GM18520 (cell line): Measurements from ENCODE around the gene PPP1R27.

Source experiments
- ATAC-seq: cut with Tn5 transposase; IDR thresholded peaks from one replicate; pipeline ENCODE4 v1.9.1; 2021; ENCODE audit not compliant: unreplicated experiment

PPP1R27 gene

DNA sequence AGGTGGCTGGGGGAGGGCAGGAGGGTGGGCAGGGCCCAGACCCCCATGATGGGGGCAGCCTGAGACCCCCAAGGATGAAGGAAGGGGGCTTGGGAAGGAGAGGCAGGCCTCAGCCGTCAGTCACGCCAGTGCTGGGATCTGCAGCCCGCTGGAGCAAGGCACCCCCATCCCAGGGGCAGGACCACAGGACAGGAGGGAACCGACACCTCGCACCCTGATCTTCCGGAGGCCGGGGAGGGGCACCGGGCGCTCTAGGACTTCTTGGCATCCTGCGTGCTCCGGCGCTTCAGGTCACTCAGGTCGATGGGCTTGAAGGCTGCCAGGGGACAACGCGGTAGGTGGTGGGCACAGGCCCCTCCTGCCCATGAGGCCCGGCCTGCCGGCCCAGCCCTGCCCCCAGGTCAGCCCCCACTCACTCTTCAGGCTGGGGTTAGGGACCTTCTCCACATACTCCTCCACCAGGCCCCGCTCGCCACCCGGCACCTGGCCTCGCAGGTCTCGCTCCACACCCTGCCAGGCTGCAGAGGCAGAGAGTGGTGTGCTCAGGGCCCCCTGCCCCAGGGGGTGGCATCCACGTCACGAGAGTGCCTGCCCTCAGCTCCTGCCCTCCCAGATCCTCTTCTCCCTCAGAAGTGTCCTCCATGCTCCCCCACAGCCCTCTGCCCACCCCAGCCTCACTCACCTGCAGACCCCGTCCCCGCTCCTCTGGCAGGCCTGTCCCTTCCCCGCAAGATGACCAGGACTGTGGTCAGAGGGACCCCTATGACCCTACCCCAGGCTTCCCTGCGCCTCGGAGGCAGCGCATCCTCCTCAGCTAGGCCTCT, 11.6 kb downstream of the PPP1R27 start:
- ATAC-seq: no peak

DNA sequence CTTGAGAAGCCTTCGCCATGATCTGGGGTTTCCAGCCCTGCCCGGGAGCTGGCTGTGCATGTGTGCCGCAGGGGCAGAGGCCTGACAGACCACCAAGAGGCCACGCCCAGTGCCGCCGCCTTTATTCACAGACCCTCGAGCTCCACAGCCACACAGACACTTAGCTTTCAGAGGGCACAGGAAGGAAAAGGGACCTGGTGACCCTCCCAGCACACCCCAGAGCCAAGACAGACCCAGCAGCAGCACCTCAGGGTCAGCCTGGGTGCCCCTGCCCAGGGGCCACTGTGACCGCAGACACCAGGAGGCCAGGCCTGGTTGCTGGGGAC, 12.6 kb downstream of the PPP1R27 start:
- no peak for ATAC-seq

DNA sequence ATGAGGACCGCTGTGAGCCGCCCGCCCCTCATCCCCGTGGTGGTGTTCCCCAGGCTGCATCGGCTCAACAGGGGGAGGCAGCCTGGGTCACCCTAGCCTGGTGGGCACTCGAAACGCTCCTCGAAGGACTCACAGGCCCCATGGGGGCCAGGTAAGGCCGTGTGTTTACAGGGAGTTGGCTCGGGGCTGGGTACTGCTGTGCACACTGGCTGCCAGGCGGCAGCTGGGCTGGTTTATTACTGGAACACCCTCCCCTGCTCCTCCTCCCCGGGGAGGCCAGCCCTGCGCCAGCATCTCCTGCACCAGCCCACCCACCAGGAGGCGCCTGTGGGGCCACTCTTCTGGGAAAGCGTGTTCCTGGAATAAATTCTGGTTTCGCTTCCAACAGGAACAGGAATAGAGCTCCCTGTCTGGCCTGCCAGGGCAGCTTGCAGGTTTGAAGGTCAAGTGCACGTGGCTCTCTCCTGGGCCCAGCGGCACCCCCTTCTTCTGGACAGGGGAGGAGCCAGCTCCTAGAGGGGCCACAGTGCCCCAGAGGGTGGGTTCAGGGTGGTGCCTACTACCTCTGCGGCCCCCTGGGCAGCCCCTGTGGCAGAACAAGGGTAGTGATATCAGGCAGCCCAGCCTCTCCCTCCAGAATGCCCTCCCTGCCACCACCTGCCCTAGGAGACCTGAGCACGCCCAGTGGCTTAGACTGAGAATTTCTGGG, 13.1 kb downstream of the PPP1R27 start:
- no peak for ATAC-seq

DNA sequence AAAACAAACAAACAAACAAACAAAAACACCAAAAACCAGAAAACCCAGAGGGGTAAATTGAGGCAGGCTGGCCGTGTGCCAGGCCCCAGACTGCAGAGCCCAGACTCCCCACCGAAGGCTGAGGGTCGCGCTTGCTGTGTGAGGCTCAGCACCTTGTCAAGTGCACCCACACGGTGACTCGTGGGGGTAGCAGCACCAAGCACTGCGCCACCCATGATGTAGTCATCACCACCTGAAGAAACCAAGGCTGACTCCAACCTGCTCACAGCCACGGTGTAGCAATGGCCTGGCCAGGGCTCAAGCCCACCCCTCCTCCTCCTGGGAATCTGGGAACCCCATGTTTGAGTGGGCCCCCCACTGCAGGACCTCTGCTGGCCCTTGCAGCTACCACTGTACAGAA, 13.7 kb downstream of the PPP1R27 start:
- no peak for ATAC-seq

DNA sequence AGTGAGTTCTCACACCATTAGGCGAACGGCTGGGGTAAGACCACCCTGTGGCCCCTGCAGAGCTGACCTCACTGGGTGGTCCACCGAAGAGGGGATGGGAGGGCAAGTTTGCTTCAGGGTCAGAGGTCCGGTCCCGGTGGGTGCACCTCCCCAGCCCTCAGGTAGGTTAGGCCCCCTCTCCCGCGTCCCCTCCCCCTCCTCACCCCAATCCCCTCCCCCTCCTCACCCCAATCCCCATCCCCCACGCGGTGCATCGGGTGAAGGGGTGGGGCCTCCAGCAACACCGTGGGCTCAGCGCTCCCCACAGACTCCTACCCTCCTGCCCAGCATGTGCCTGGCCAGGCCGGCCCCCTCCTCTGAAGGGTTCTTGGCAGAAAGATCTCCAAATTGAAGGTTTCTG, 15.1 kb downstream of the PPP1R27 start:
- ATAC-seq: no peak

DNA sequence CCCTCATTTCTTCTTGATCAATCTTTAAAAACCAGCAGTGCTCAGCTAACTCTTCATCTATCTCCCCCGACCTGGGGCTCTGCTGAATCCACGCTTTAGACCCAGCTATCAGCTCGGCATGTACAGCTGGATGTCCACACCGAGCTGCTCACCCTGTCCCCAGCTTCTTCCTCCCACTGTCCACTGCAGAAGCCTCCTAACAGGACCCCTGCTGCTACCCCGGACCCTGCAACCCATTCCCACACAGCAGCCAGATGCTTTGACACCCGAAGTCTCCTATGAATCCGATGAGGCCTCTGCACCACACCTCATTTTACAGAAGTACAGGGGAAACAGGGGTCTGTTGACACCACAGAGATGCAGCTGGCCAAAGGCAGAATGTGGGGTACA, 17.1 kb downstream of the PPP1R27 start:
- no peak for ATAC-seq

DNA sequence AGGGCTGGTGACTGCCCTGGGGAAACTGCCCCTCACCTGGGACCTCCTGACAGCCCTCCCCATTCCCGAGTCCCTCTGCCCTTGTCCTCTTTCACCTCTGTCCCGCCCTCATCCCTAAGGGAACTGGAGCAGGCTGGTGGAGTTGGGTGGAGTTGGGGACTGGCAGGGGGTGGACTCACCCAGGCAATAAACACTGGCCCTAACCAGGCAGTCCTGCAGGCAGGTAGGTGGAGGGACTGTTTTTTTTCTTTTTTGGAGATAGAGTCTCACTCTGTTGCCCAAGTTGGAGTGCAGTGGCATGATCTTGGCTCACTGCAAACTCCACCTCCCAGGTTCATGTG, 19.2 kb downstream of the PPP1R27 start:
- no peak for ATAC-seq

DNA sequence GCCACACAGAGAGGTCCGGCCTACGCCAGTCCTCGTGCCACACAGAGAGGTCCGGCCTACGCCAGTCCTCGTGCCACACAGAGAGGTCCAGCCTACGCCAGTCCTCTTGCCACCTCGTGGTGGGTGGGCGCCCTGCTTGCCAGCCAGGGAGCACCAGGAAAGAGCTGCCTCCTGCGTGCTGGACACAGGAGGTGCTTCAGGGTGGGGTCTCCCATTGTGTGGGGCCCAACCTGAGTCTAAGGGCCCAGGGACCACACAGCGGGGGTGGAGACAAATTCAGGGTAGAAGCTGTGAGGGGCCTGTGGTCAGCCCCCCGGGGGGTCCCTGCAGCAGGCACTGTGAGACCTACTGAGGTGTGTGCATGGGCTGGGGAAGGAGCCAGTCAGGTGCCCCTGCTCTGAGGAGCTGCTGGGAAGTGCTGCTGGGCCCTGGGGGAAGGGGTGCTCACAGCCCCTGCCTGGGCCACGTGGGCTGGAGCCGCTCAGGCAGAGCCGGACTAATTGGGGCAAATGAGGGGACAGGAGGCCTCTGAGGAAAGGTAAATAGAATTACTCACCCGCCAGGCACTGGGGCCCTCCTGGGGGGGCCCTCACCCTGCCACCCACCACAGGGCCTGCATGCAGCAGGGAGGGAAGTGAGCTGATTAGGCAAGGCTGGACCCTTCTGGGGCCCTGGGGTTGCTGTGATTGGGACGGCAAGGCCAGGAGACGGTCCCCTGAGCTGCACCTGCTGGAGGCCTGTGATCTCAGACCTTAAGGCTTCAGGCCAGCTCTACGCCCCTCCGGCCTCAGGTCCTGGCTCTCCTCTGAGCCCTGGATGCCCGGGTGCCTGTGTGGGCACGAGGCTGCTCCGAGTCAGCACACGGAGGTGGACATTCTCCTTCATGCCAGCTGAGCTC, 19.9 kb downstream of the PPP1R27 start:
- no peak for ATAC-seq

DNA sequence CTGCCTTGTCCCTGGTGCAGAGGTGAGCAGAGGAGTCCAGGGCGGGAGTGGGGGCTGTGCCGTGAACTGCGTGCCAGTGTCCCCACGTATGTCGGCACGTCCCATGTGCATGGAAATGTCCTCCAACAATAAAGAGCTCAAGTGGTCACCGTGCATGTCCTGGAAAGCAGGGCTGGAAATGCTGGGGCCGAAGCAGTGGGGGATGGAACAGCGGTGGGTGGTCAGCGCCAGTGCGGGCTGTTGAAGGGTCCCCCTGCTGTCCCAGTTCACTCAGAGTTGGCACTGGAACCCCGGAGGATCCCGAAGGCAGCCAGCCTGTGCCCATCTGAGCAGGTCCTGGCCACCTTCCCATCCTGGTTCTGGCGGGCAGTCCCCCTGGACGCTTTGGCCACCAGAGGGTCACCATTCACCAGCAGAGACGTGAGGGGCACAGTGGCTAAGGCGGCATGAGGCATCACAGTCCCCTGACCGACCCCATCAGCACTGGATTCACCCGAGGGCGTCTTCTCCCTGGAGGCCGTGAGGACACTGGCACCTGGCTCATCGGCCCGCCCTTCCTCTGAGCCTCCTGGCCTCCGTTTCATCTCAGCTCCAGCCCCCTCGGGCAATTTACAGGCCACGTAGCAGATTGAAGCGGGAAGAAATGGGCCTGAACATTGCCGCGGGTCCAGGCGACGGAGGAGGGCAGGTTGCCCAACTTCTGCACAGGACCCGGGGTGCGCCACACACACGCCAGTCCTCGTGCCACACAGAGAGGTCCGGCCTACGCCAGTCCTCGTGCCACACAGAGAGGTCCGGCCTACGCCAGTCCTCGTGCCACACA, 20.8 kb downstream of the PPP1R27 start:
- no peak for ATAC-seq

DNA sequence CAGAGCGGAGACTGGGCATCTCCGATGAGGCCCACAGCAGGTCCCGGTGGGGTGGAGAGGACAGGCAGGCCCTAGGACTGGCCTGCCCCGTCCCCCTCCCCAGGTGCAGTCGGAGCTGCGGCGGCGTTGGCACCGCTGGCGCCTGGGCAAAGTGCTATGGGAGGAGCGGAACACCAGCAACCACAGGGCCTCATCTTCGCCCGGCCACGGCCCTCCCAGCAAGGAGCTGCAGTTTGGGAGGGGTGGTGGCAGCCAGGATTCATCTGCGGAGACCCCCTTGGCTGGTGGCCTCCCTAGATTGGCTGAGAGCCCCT, 21.5 kb downstream of the PPP1R27 start:
- ATAC-seq: no peak

DNA sequence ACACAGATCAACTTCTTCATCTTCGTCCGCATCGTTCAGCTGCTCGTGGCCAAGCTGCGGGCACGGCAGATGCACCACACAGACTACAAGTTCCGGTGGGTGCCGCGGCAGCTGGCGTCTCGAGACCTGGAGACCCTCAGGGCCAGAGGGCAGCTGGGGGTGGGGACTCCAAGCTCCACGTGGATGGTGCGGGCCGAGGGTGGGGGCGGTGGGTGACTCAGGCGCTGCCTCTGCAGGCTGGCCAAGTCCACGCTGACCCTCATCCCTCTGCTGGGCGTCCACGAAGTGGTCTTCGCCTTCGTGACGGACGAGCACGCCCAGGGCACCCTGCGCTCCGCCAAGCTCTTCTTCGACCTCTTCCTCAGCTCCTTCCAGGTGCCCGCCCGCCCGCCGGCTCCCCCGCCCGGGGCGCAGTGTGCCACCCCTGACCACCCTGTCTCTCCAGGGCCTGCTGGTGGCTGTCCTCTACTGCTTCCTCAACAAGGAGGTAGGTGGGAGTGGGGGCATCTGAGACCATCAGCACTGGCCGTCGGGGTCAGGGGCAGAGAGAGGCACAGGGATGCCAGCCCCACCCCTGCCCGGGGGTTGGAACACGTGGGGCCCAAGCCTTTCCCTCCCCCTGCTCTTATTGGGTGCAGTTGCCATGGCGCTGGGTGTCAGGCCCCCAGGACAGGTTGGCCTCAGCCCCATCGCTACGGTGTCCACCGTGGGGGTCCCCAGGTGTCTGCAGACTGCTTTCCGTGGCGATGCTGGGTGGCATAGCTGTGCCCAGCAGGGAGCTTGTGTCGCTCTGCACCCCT, 22.1 kb downstream of the PPP1R27 start:
- no peak for ATAC-seq

DNA sequence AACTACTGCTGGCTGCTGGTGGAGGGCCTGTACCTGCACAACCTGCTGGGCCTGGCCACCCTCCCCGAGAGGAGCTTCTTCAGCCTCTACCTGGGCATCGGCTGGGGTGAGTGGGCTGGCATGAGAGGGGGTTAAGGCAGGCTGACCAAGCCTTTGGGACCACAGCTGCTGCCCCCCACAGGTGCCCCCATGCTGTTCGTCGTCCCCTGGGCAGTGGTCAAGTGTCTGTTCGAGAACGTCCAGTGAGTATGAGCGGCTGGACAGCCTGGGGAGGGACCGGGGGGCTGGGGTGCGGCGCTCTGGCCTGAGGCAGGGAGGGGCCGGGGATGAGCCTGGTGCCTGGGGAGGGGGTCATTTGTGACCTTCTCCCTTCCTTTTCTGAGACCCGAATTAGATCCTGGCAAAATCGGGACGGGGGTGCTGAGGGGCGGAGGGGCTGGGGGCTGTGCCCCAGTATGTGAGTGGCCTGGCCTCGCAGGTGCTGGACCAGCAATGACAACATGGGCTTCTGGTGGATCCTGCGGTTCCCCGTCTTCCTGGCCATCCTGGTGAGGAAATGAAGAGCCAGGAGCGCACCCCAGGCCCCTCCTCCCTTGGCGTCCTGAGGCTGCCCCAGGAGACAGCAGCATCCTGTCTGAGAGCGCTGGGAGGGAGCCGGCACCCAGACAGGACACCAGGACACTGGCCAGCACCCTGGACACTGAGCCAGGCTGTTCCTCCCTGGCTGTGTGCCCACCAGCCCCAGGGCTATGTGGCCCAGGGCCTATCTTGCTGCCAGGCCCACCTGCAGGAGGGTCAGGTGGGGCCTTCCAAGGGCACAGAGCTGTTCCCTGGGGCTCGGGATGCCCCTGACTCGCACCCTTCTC, 22.9 kb downstream of the PPP1R27 start:
- no peak for ATAC-seq

DNA sequence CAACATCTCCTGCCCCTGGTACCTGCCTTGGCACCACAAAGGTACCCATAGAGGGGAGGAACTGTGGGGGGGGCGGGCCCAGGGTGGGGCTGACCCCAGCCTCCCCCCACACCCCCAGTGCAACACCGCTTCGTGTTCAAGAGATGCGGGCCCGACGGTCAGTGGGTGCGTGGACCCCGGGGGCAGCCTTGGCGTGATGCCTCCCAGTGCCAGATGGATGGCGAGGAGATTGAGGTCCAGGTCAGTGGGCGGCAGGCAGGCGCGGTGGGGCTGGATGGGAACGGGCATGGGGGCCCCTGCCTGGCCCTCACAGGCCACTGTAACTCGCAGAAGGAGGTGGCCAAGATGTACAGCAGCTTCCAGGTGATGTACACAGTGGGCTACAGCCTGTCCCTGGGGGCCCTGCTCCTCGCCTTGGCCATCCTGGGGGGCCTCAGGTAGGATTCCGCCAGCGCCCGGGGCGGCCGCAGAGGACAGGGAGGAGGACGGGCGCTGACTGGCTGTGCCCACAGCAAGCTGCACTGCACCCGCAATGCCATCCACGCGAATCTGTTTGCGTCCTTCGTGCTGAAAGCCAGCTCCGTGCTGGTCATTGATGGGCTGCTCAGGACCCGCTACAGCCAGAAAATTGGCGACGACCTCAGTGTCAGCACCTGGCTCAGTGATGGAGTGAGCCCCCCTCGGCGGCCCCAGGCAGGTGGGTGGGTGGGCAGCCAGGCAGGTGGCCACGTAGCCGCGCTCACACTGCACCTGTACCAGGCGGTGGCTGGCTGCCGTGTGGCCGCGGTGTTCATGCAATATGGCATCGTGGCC, 23.8 kb downstream of the PPP1R27 start:
- ATAC-seq: no peak

DNA sequence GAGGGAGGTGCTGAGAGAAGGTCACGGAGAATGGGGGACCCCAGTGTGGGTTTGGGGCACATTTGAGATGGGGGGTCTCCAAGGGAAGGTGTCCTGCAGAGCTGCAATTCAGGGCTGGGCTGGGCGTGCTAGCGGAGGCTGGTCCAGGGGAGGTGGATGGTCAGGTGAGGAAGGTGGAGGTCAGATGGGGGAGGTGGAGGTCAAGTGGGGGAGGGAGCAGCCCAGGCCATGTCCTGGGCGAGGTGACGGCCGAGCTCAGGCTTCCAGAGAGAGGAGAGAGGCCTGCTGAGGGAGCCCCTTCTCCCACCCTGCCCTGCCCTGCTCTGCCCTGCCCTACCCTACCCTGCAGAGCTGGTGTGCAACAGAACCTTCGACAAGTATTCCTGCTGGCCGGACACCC, 24.4 kb downstream of the PPP1R27 start:
- no peak for ATAC-seq

DNA sequence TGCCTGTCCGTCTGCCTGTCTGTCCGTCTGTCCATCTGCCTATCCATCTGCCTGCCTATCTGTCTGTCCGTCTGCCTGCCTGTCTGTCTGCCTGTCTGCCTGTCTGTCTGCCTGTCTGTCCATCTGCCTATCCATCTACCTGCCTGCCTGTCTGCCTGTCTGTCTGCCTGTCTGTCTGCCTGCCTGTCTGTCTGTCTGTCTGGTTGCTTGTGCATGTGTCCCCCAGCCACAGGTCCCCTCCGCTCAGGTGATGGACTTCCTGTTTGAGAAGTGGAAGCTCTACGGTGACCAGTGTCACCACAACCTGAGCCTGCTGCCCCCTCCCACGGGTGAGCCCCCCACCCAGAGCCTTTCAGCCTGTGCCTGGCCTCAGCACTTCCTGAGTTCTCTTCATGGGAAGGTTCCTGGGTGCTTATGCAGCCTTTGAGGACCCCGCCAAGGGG, 25.3 kb downstream of the PPP1R27 start:
- ATAC-seq: no peak

DNA sequence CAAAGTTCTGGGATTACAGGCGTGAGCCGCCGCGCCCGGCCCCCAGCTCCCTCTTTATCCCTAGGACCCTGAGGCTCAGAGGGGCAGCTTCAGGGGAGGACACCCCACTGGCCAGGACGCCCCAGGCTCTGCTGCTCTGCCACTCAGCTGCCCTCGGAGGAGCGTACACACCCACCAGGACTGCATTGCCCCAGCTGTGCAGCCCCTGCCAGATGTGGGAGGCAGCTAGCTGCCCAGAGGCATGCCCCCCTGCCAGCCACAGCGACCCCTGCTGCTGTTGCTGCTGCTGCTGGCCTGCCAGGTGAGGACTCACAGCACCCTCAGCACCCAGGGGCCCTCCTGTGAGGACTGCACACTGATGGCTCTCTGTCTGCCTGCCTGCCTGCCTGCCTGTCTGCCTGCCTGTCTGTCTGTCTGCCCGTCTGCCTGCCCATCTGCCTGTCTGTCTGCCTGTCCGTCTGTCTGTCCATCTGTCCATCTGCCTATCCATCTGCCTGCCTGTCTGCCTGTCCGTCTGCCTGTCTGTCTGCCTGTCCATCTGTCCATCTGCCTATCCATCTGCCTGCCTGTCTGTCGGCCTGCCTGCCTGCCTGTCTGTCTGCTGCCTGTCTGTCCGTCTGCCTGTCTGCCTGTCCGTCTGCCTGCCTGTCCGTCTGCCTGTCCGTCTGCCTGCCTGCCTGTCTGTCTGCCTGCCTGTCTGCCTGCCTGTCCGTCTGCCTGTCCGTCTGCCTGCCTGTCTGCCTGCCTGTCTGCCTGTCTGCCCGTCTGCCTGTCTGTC, 25.9 kb downstream of the PPP1R27 start:
- no peak for ATAC-seq

DNA sequence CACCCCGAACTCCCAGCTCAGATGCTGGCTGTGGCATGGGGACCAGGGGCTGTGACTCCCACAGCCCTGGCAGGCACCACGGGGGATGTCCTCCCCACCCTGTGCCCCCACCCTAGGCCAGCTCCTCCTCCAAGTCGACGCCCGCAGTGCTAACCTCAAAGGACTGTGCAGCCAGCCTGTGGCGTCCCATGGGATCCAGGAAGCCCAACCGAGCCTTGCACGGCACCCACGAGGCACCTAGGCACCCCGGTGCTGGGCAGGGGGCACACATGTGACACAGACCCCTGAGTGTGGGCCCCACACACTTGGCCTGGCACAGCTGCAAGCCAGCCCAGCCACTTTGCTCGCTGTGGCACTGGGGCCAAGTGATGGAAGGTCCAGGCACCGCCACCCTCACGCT, 27.0 kb downstream of the PPP1R27 start:
- ATAC-seq: no peak

DNA sequence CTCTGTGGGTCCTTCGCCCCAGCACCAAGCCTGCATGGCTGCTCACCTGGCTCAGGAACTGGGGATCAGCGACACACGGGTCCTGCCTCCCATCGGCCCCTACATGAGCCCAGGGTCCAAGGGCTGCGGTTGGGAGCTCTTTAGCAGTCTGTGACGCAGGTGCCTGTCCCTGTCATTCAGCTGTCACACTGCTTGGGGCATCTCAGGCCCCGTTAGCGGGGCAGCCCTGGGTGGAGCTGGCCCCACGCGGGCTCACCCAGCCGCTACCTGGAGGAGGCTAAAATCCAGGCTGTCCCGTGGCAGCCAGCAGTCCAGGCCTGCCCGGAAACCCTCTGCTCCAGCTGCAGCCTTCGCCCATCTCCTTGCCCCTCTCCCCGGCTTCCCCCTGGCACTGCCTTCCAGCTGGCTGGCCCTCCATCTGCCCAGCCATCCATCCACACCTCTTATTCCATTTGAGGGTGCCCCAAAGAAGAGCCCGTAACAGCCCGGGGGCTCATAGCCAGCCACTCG, 27.6 kb downstream of the PPP1R27 start:
- ATAC-seq: no peak
